Panc1 (cell line): Measurements from ENCODE around the gene RALB.

Experiments
- SIN3A ChIP-seq: IDR thresholded peaks from 2 replicates; pipeline ENCODE4 v1.6.1; 2012; ENCODE audit warnings: low read depth, mild to moderate bottlenecking, low read length, moderate library complexity, borderline replicate concordance; ENCODE audit not compliant: insufficient read depth
- TF ChIP-seq, protein P1 (sequence below): fragments of 450-650 bp; IDR thresholded peaks from 2 replicates; pipeline ENCODE4 v1.5.1; 2017; ENCODE audit warnings: mild to moderate bottlenecking

DNA sequence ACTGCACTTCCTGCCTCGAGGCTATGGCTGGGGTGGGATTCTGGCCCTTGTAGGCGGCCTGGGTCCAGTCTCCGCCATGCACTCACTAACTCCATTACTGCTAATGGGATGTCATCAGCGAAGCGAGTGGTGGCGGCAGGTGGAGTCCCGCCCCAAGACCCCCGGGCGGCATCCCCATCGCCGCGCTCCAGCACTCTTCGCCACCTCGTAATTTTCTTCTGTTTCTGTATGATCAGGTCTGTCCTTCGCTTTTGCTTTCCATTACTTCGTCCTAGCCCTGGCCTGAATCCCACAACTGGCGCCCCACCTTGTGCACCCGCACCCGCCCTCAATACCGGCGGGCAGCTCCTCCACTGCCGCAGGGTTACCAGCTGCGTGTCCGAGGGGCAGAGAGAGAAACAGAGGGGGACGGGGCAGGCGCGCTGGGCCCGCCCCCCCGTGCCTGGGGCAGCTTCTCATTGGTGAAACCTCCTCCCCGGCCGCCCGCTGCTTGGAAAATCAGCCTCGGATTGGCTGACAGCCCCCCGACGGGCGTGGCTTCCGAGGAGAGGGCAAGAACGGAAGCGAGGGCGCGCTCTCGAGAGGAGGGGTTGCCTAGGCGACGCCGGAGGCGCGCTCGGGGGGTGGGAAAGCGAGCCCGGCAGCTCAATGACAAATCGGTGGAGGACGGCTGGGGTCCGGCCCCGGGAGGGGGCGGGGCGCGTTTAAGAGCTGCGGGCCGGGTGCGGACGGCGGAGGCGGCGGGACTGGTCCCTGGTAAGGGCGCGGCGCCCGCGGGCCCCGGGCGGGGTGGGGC is at the start of gene RALB:
- TF ChIP-seq, protein P1, sequence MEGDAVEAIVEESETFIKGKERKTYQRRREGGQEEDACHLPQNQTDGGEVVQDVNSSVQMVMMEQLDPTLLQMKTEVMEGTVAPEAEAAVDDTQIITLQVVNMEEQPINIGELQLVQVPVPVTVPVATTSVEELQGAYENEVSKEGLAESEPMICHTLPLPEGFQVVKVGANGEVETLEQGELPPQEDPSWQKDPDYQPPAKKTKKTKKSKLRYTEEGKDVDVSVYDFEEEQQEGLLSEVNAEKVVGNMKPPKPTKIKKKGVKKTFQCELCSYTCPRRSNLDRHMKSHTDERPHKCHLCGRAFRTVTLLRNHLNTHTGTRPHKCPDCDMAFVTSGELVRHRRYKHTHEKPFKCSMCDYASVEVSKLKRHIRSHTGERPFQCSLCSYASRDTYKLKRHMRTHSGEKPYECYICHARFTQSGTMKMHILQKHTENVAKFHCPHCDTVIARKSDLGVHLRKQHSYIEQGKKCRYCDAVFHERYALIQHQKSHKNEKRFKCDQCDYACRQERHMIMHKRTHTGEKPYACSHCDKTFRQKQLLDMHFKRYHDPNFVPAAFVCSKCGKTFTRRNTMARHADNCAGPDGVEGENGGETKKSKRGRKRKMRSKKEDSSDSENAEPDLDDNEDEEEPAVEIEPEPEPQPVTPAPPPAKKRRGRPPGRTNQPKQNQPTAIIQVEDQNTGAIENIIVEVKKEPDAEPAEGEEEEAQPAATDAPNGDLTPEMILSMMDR: no peak
- TF ChIP-seq SIN3A: no peak; the same call in 1 of the 2 replicates
